ENCODE results near the gene ARID1A. TPM values are rescaled to one million over a fixed set of nuclear protein-coding genes. Genes with fewer than 3 reads are reported as not detected.

Gene ARID1A
- total RNA-seq, 6 experiments from 2014 or later, result 46.1 to 51.2 (median 49.2) TPM

GRCh38 chr1:26831059-26831458, 135.2 kb downstream of the ARID1A start:
- Mint-ChIP-seq H3K27me3 (ENCODE audit: insufficient read depth) (peaks cover 1% of the 10 kb centered on the region; the same call in 1 of the 2 replicates), H3K4me3 (no peak overlapping the region), H3K27ac (no peak overlapping the region), H3K36me3 (ENCODE audit: low read depth) (peaks cover 15% of the 10 kb centered on the region), H3K9me3 (no peaks in the 10 kb centered on the region), H3K4me1 (ENCODE audit: low read depth) (peaks cover 24% of the 10 kb centered on the region)
- DNase-seq, result no peak
- TF ChIP-seq CTCF (IDR thresholded peaks at IDR 0.05), result no peak

Other genes starting within 250 kb of the ARID1A start
- gene HMGN2, start 223.6 kb upstream of the ARID1A start, total RNA-seq (2021; fragmentation: NEBNext Ultra II Directional; extraction: Animal tissue kit (Norgen Biotek cat#: 25700)), result 100 to 1,000 TPM; 440 to 699 (median 668) TPM
- gene RPS6KA1, start 166.3 kb upstream of the ARID1A start, total RNA-seq (2021; fragmentation: NEBNext Ultra II Directional; extraction: Animal tissue kit (Norgen Biotek cat#: 25700)), result 1 to 10 TPM; 1.5 to 2.6 (median 1.7) TPM
- gene PIGV, start 91.9 kb downstream of the ARID1A start, total RNA-seq (2021; fragmentation: NEBNext Ultra II Directional; extraction: Animal tissue kit (Norgen Biotek cat#: 25700)), result 10 to 100 TPM; 11.5 to 16.4 (median 13.6) TPM
- gene ZDHHC18, start 130.7 kb downstream of the ARID1A start, total RNA-seq (2021; fragmentation: NEBNext Ultra II Directional; extraction: Animal tissue kit (Norgen Biotek cat#: 25700)), result 10 to 100 TPM; 19.2 to 31.6 (median 23.8) TPM
- gene SFN, start 167.1 kb downstream of the ARID1A start, total RNA-seq (2021; fragmentation: NEBNext Ultra II Directional; extraction: Animal tissue kit (Norgen Biotek cat#: 25700)), result under 1 TPM in 4 of 6 experiments, not detected in 2; 0.11 to 0.28 (median 0.20) TPM
- 10 to 100 TPM; 28.4 to 39.3 (median 36.1) TPM for gene GPN2, start 194.3 kb downstream of the ARID1A start, total RNA-seq (2021; fragmentation: NEBNext Ultra II Directional; extraction: Animal tissue kit (Norgen Biotek cat#: 25700))
- gene GPATCH3, start 204.5 kb downstream of the ARID1A start, total RNA-seq (2021; fragmentation: NEBNext Ultra II Directional; extraction: Animal tissue kit (Norgen Biotek cat#: 25700)), result 10 to 100 TPM in 3 of 6 experiments, 1 to 10 TPM in 3; 8.6 to 12.0 (median 10.2) TPM
- not detected for gene NR0B2, start 218.0 kb downstream of the ARID1A start, total RNA-seq (2021; fragmentation: NEBNext Ultra II Directional; extraction: Animal tissue kit (Norgen Biotek cat#: 25700))
- gene NUDC, start 225.7 kb downstream of the ARID1A start, total RNA-seq (2021; fragmentation: NEBNext Ultra II Directional; extraction: Animal tissue kit (Norgen Biotek cat#: 25700)), result 10 to 100 TPM; 69.1 to 92.6 (median 87.6) TPM